Measurements from ENCODE around the gene CDYL. TPM values are rescaled to one million over a fixed set of nuclear protein-coding genes. Genes with fewer than 3 reads are reported as not detected.

Gene CDYL
- total RNA-seq, 4 donors from 2014 or later: 42.2 to 70.6 (median 49.0) TPM

GRCh38 chr6:4815584-4815983 lies 39.4 kb downstream of the CDYL start:
- Histone ChIP-seq H3K27ac (no peak overlapping the region), H3K4me3 (no peak overlapping the region), H3K36me3 (no peaks in the 10 kb centered on the region), H3K9me3 (no peaks in the 10 kb centered on the region), H3K27me3 (no peaks in the 10 kb centered on the region), H3K4me1 (peaks cover 25% of the 10 kb centered on the region)
- 92% methylated on average over 2 of the region's 2 CpGs for WGBS
- no peak for DNase-seq (ENCODE audit: low spot score in 2 of 2)
- no peak for TF ChIP-seq EP300 (IDR thresholded peaks at IDR 0.05)
- no peak for TF ChIP-seq POLR2AphosphoS5 (IDR thresholded peaks at IDR 0.05)

GRCh38 chr6:4816904-4817303 lies 40.7 kb downstream of the CDYL start:
- no peak overlapping the region for H3K27ac ChIP-seq
- H3K27me3 ChIP-seq: no peaks in the 10 kb centered on the region
- H3K36me3 ChIP-seq: no peaks in the 10 kb centered on the region
- H3K4me3 ChIP-seq: no peak overlapping the region
- peaks cover 14% of the 10 kb centered on the region for H3K4me1 ChIP-seq
- WGBS: 85% methylated on average over 2 of the region's 2 CpGs
- DNase-seq (ENCODE audit: low spot score in 2 of 2): no peak
- no peak for TF ChIP-seq POLR2AphosphoS5 (IDR thresholded peaks at IDR 0.05)
- TF ChIP-seq CTCF (IDR thresholded peaks at IDR 0.05): no peak
- TF ChIP-seq EP300 (IDR thresholded peaks at IDR 0.05): no peak
- no peak for TF ChIP-seq POLR2A (IDR thresholded peaks at IDR 0.05)
- H3K9me3 ChIP-seq: no peaks in the 10 kb centered on the region

- Histone ChIP-seq H3K27me3 (no peaks in the 10 kb centered on the region), H3K27ac (no peak overlapping the region), H3K4me3 (no peak overlapping the region), H3K9me3 (no peaks in the 10 kb centered on the region), H3K36me3 (no peaks in the 10 kb centered on the region), H3K4me1 (peaks cover 8% of the 10 kb centered on the region)
- WGBS: 55% methylated on average over 4 of the region's 4 CpGs
- TF ChIP-seq POLR2A (IDR thresholded peaks at IDR 0.05) (no peak), POLR2AphosphoS5 (IDR thresholded peaks at IDR 0.05) (no peak), EP300 (IDR thresholded peaks at IDR 0.05) (no peak), CTCF (IDR thresholded peaks at IDR 0.05) (no peak)
- no peak for DNase-seq (ENCODE audit: low spot score in 2 of 2)
These were observed 41.3 kb downstream of the CDYL start for GRCh38 chr6:4817551-4817950.

- H3K27me3 ChIP-seq: no peaks in the 10 kb centered on the region
- H3K9me3 ChIP-seq: no peaks in the 10 kb centered on the region
- H3K4me3 ChIP-seq: no peak overlapping the region
- no peak for DNase-seq (ENCODE audit: low spot score in 2 of 2)
- no peak overlapping the region for H3K27ac ChIP-seq
- no peaks in the 10 kb centered on the region for H3K36me3 ChIP-seq
- TF ChIP-seq POLR2A (IDR thresholded peaks at IDR 0.05): no peak
- TF ChIP-seq POLR2AphosphoS5 (IDR thresholded peaks at IDR 0.05): no peak
- no peak for TF ChIP-seq CTCF (IDR thresholded peaks at IDR 0.05)
- no peak for TF ChIP-seq EP300 (IDR thresholded peaks at IDR 0.05)
- peaks cover 7% of the 10 kb centered on the region for H3K4me1 ChIP-seq
- 96% methylated on average over 4 of the region's 4 CpGs for WGBS
These were observed 42.2 kb downstream of the CDYL start for GRCh38 chr6:4818272-4818938.

GRCh38 chr6:4819706-4820283 lies 43.6 kb downstream of the CDYL start:
- TF ChIP-seq CTCF (IDR thresholded peaks at IDR 0.05) (no peak), POLR2AphosphoS5 (IDR thresholded peaks at IDR 0.05) (no peak)
- Histone ChIP-seq H3K4me3 (no peak overlapping the region), H3K36me3 (no peaks in the 10 kb centered on the region), H3K27me3 (no peaks in the 10 kb centered on the region), H3K4me1 (peaks cover 7% of the 10 kb centered on the region), H3K9me3 (no peaks in the 10 kb centered on the region), H3K27ac (no peak overlapping the region)
- DNase-seq (ENCODE audit: low spot score in 2 of 2): no peak
- 80% methylated on average over 1 of the region's 1 CpG for WGBS

All from suprapubic skin (tissue), 4 donors.